GM12864 (cell line): Measurements from ENCODE around the gene KSR2.

Source experiments
- DNase-seq: peaks from one replicate; pipeline ENCODE4 v3.0.0-alpha.2; 2011; ENCODE audit warnings: low read depth
- H3K4me3 ChIP-seq: 2 replicates; pipeline ENCODE4 v1.5.1; 2011; ENCODE audit warnings: mild to moderate bottlenecking, low read depth, low read length, control low read depth
- CTCF ChIP-seq: IDR thresholded peaks from 2 replicates; pipeline ENCODE4 v1.5.1; 2011; ENCODE audit warnings: low read depth, mild to moderate bottlenecking, moderate library complexity, low read length, control low read depth, inconsistent platforms; ENCODE audit errors: missing control alignments

The KSR2 gene

GRCh38 chr12:117561990-117562389, 406.8 kb downstream of the KSR2 start:
- TF ChIP-seq CTCF, result no peak
- H3K4me3 ChIP-seq, result no peak overlapping the region
- DNase-seq, result no peak

GRCh38 chr12:117559978-117560377, 408.8 kb downstream of the KSR2 start:
- H3K4me3 ChIP-seq, result no peak overlapping the region
- DNase-seq, result no peak
- TF ChIP-seq CTCF, result no peak

- no peak overlapping the region for H3K4me3 ChIP-seq
- no peak for TF ChIP-seq CTCF
- DNase-seq, result no peak
These were observed 412.9 kb downstream of the KSR2 start for GRCh38 chr12:117555889-117556288.

- no peak for TF ChIP-seq CTCF
- no peak for DNase-seq
- no peak overlapping the region for H3K4me3 ChIP-seq
These were observed 415.8 kb downstream of the KSR2 start for GRCh38 chr12:117552971-117553370.

GRCh38 chr12:117551665-117552064, 417.1 kb downstream of the KSR2 start:
- no peak for TF ChIP-seq CTCF
- no peak overlapping the region for H3K4me3 ChIP-seq
- no peak for DNase-seq

GRCh38 chr12:117547209-117547608, 421.6 kb downstream of the KSR2 start:
- TF ChIP-seq CTCF, result no peak
- no peak overlapping the region for H3K4me3 ChIP-seq
- no peak for DNase-seq

- no peak for DNase-seq
- no peak for TF ChIP-seq CTCF
These were observed 423.6 kb downstream of the KSR2 start for GRCh38 chr12:117545216-117545615.

More at GRCh38 chr12:117545216-117545615, 423.6 kb downstream of the KSR2 start:
- H3K4me3 ChIP-seq, result no peak overlapping the region
